Endodermal cell (in vitro differentiated cells): ENCODE measurements around the gene SORCS2. TPM values are rescaled to one million over a fixed set of nuclear protein-coding genes. Genes with fewer than 3 reads are reported as not detected.

ENCODE experiments used
- DNase-seq: peaks from one replicate; pipeline ENCODE4 v3.0.0-alpha.2; 2017
- H3K27ac ChIP-seq: 2 replicates; pipeline ENCODE4 v1.5.1; 2013; ENCODE audit warnings: mild to moderate bottlenecking, low read depth, low read length, moderate library complexity
- H3K27me3 ChIP-seq: 2 replicates; pipeline ENCODE4 v1.6.1; 2013; ENCODE audit warnings: mild to moderate bottlenecking, low read length, moderate library complexity; ENCODE audit not compliant: insufficient read depth, control insufficient read depth, poor library complexity, severe bottlenecking
- H3K36me3 ChIP-seq: 2 replicates; pipeline ENCODE4 v1.7.0; 2013; ENCODE audit warnings: mild to moderate bottlenecking, low read length, moderate library complexity; ENCODE audit not compliant: control insufficient read depth, insufficient read depth
- H3K4me1 ChIP-seq: one replicate; pipeline ENCODE4 v1.7.0; 2013; ENCODE audit warnings: low read length; ENCODE audit not compliant: control insufficient read depth, insufficient read depth
- H3K4me3 ChIP-seq: 2 replicates; pipeline ENCODE4 v1.5.1; 2013; ENCODE audit warnings: mild to moderate bottlenecking, low read length, moderate library complexity
- H3K9ac ChIP-seq: 2 replicates; pipeline ENCODE4 v1.6.1; 2013; ENCODE audit warnings: mild to moderate bottlenecking, low read length, moderate library complexity; ENCODE audit not compliant: poor library complexity, severe bottlenecking; ENCODE audit errors: extremely low read depth
- H3K9me3 ChIP-seq: 2 replicates; pipeline ENCODE4 v1.6.1; 2013; ENCODE audit warnings: mild to moderate bottlenecking, low read length, moderate library complexity; ENCODE audit not compliant: control insufficient read depth
- H3K27ac Mint-ChIP-seq: 2 replicates; pipeline ENCODE4 v1.8.0; 2020; ENCODE audit warnings: mixed read lengths
- H3K27me3 Mint-ChIP-seq: 2 replicates; pipeline ENCODE4 v1.8.0; 2021; ENCODE audit warnings: mild to moderate bottlenecking, mixed read lengths; ENCODE audit not compliant: insufficient read depth
- H3K36me3 Mint-ChIP-seq: 2 replicates; pipeline ENCODE4 v1.8.0; 2020; ENCODE audit warnings: low read depth, mixed read lengths
- H3K4me1 Mint-ChIP-seq: 2 replicates; pipeline ENCODE4 v1.8.0; 2020; ENCODE audit warnings: mixed read lengths
- H3K4me3 Mint-ChIP-seq: 2 replicates; pipeline ENCODE4 v1.8.0; 2020; ENCODE audit warnings: mild to moderate bottlenecking, moderate library complexity, mixed read lengths
- H3K9me3 Mint-ChIP-seq: 2 replicates; pipeline ENCODE4 v1.8.0; 2020; ENCODE audit warnings: mild to moderate bottlenecking, mixed read lengths
- CTCF ChIP-seq: fragments of 200-600 bp; sonication (generic); conservative IDR thresholded peaks from 2 replicates; pipeline ENCODE4 v1.5.0; 2021; ENCODE audit warnings: antibody characterized with exemption, mild to moderate bottlenecking
- WGBS, 2 experiments: methylation state at CpG; one replicate each; pipeline versions ENCODE4 v1.1.5 to v1.1.7; 2013; ENCODE audit warnings: missing lambda C conversion rate in 2 of 2, mixed read lengths in 1 of 2; ENCODE audit not compliant: insufficient coverage in 1 of 2, insufficient read length in 1 of 2; 5-methylcytosine and 5-hydroxymethylcytosine counted together
- total RNA-seq, 2 donors: library from RNA; stranded (reverse); fragmentation: NEBNext Ultra II Directional in 1 of 2; extraction: Animal tissue kit (Norgen Biotek cat#: 25700) in 1 of 2; gene quantifications; 2 replicates in 1 of 2; 3 replicates in 1 of 2; pipeline ENCODE4 v1.2.1, GENCODE V29; 2021

Gene SORCS2
- total RNA-seq, 2 donors from 2014 or later, result 1.4 to 1.9 TPM

GRCh38 chr4:7370038-7370437 lies 177.7 kb downstream of the SORCS2 start:
- Mint-ChIP-seq H3K4me1 (no peaks in the 10 kb centered on the region), H3K36me3 (no peaks in the 10 kb centered on the region)

GRCh38 chr4:7371210-7371941 lies 179.0 kb downstream of the SORCS2 start:
- Histone ChIP-seq H3K9me3 (no peaks in the 10 kb centered on the region), H3K36me3 (no peaks in the 10 kb centered on the region), H3K27me3 (no peaks in the 10 kb centered on the region), H3K4me3 (no peak overlapping the region), H3K4me1 (no peaks in the 10 kb centered on the region), H3K9ac (no peak overlapping the region), H3K27ac (no peak overlapping the region)
- Mint-ChIP-seq H3K9me3 (no peaks in the 10 kb centered on the region), H3K4me3 (no peak overlapping the region), H3K27me3 (peaks cover 39% of the 10 kb centered on the region), H3K36me3 (no peaks in the 10 kb centered on the region), H3K4me1 (no peaks in the 10 kb centered on the region), H3K27ac (no peak overlapping the region)
- DNase-seq, result no peak
- WGBS, 2 experiments, result 92 to 93% methylated on average over 22 to 31 of the region's 31 CpGs
- TF ChIP-seq CTCF, result no peak

More at GRCh38 chr4:7370038-7370437, 177.7 kb downstream of the SORCS2 start:
- Histone ChIP-seq H3K27ac (no peak overlapping the region), H3K9ac (no peak overlapping the region), H3K9me3 (no peaks in the 10 kb centered on the region), H3K4me3 (no peak overlapping the region), H3K4me1 (no peaks in the 10 kb centered on the region), H3K36me3 (no peaks in the 10 kb centered on the region), H3K27me3 (peaks cover 11% of the 10 kb centered on the region)
- 85 to 86% methylated on average over 7 of the region's 7 CpGs for WGBS, 2 experiments
- H3K4me3 Mint-ChIP-seq, result no peak overlapping the region
- no peak for DNase-seq
- no peak for TF ChIP-seq CTCF
- peaks cover 51% of the 10 kb centered on the region for H3K27me3 Mint-ChIP-seq
- H3K9me3 Mint-ChIP-seq, result no peaks in the 10 kb centered on the region
- H3K27ac Mint-ChIP-seq, result no peak overlapping the region

- Histone ChIP-seq H3K9me3 (no peaks in the 10 kb centered on the region), H3K36me3 (no peaks in the 10 kb centered on the region), H3K4me3 (no peak overlapping the region), H3K9ac (no peak overlapping the region), H3K27ac (no peak overlapping the region), H3K27me3 (no peaks in the 10 kb centered on the region), H3K4me1 (no peaks in the 10 kb centered on the region)
- H3K27me3 Mint-ChIP-seq, result peaks cover 26% of the 10 kb centered on the region
- DNase-seq, result no peak
- no peaks in the 10 kb centered on the region for H3K36me3 Mint-ChIP-seq
- no peak for TF ChIP-seq CTCF
- no peak overlapping the region for H3K27ac Mint-ChIP-seq
- H3K4me1 Mint-ChIP-seq, result no peaks in the 10 kb centered on the region
- H3K4me3 Mint-ChIP-seq, result no peak overlapping the region
- no peaks in the 10 kb centered on the region for H3K9me3 Mint-ChIP-seq
- 87 to 94% methylated on average over 9 to 13 of the region's 13 CpGs for WGBS, 2 experiments
Measured at GRCh38 chr4:7372673-7373072, 180.3 kb downstream of the SORCS2 start.
